ENCODE results near the gene ACTN1.

ACTN1 gene

GRCh38 chr14:68940614-68941185 lies 38.4 kb downstream of the ACTN1 start:
- Mint-ChIP-seq H3K4me3 (no peak overlapping the region), H3K36me3 (no peaks in the 10 kb centered on the region), H3K9me3 (no peaks in the 10 kb centered on the region), H3K27ac (no peak overlapping the region), H3K4me1 (peaks cover 10% of the 10 kb centered on the region)
- ATAC-seq, result no peak
- DNase-seq (ENCODE audit: low spot score in 2 of 2), result no peak

- Mint-ChIP-seq H3K4me1 (peaks cover 3% of the 10 kb centered on the region), H3K36me3 (no peaks in the 10 kb centered on the region), H3K9me3 (no peaks in the 10 kb centered on the region), H3K27ac (no peak overlapping the region), H3K4me3 (no peak overlapping the region)
- ATAC-seq (no peak), DNase-seq (ENCODE audit: low spot score in 2 of 2) (no peak)
Measured at GRCh38 chr14:68939893-68940613, 39.0 kb downstream of the ACTN1 start.

DNA sequence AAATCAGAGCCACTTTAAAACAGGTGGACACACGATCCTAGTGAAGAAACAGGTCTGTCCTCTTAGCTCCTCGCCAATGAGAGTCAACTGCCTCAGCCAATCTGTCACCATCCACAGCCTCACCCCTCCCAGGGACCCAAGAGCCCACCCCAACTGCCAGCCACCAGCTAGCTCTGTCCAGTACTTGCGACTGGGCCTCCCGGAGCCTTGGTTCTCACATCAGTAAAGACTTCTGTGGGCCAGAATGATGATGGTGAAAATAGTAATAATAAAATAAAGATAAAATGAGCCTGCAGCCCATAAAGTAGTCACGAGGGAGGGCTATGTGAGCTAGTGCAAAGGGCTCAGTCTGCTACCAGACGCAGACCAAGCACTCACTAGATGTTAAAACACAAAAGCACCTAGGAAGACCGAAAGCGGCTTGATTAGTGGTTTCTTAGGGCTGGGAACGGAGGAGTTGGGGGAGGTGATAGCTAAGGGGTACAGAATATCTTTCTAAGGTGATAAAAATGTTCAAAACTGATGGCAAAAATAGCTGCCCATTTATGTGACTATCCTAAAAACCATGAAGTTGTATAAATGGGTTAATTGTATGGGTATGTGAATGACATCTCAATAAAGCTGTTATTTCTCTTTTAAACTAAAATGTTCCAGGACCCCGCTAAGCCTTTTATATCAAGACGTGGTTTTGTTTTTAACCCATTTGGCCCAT lies 39.8 kb downstream of the ACTN1 start:
- ATAC-seq, result no peak
- H3K9me3 Mint-ChIP-seq, result no peaks in the 10 kb centered on the region
- no peak for DNase-seq (ENCODE audit: low spot score in 2 of 2)
- H3K4me1 Mint-ChIP-seq, result no peaks in the 10 kb centered on the region
- no peak overlapping the region for H3K4me3 Mint-ChIP-seq
- H3K27ac Mint-ChIP-seq, result no peak overlapping the region
- H3K36me3 Mint-ChIP-seq, result no peaks in the 10 kb centered on the region

DNA sequence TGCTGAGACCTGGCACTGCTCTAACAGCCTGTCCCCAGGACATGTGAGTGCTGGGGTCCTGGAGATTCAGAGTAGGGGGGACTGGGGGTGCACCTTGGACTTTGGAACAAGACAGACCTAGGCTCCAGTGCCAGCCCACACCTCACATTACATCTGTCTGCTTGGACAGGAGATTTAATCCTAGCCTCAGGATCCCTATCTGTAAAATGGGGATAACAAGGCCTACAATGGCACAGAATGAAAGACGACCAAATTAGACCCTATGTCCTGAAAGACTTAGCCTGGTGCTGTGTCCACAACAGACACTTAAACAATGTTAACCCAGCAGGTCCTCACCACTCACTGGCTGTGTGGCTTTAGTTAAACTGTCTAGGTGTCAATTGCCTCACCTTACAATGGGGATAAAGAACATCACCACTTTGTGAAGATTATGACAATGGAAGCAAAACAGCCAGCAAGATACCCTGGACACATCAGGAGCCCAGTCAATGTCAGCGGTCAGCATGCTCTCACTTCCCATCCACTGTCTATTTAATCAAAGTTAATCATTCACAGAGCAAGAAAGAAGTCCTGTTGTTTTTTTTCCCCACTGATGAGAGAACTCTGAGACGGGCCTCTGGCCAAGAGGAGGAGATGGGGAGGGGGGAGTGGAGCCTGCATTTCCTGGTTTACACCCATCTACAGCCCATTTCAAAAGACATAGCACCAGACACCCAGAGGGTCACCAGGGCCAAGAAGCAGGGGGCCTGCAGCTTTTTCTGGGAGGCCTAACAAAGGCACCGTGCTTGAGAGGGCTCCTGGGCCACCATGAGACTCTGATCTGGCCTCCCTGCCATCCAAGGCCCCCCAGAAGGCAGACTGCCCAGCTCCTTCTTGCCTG lies 40.6 kb downstream of the ACTN1 start:
- H3K36me3 Mint-ChIP-seq, result no peaks in the 10 kb centered on the region
- H3K4me1 Mint-ChIP-seq, result no peaks in the 10 kb centered on the region
- no peak overlapping the region for H3K27ac Mint-ChIP-seq
- H3K9me3 Mint-ChIP-seq, result no peaks in the 10 kb centered on the region
- no peak for DNase-seq (ENCODE audit: low spot score in 2 of 2)
- ATAC-seq, result no peak
- no peak overlapping the region for H3K4me3 Mint-ChIP-seq

DNA sequence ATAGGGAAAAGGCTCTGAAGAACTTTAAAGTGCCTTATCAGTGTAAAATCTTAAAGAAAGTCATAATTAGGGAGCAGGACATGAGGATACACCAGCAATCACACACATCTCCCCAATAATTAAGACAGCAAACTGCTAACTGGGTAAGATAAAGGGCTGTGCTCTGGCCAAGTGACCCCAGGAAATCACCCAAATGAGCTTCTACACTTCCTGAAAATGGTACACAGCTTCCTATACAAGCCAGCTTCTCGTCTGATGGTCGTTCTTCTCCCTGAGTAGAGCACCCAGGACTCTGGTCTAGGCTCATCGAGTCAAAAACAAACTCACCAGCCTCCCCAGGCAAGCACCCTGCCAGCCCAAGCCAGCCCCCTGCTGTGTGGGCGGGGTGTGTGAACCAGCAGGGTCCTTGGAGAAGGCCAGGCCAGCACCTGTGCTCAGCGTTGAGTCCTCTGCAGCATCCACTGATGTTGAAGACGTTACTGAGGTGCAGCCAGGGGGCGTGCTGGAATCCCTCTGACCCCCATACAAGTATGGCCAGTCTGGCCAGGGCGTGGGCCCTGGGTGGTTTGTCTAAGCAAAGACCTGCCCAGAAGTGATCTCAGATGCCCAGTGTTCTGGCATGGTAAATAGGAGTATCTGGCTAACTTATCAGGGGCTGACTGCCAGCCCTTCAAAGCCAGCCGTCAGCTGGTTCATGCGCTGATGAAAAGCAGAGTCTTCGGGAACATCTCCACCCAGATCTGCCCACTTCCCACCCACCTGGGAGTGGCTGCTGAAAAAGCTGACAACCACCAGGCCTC lies 41.4 kb downstream of the ACTN1 start:
- Mint-ChIP-seq H3K36me3 (no peaks in the 10 kb centered on the region), H3K4me1 (no peaks in the 10 kb centered on the region), H3K9me3 (no peaks in the 10 kb centered on the region), H3K4me3 (no peak overlapping the region), H3K27ac (no peak overlapping the region)
- ATAC-seq (no peak), DNase-seq (ENCODE audit: low spot score in 2 of 2) (no peak)

DNA sequence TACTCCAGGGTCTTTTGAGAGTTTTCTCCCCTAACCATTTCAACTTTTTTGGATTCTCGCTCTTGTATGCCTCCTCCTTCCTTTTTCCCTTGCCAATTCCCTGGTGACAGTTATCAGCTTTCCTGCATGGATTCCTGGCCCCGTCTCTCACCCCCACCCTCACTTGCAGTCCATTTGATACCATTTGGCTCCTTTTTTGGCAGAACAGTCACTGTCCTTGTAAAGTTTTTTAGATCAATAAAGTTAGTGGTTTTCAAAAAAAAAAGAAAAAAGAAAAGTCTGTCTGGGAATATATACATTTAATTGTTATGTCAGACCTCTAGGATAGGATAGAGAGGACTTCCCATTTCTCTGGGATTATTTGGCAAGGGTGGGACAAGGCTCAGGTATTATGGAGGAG lies 42.1 kb downstream of the ACTN1 start:
- H3K27ac Mint-ChIP-seq, result no peak overlapping the region
- no peaks in the 10 kb centered on the region for H3K9me3 Mint-ChIP-seq
- H3K36me3 Mint-ChIP-seq, result no peaks in the 10 kb centered on the region
- ATAC-seq (no peak), DNase-seq (ENCODE audit: low spot score in 2 of 2) (no peak)
- H3K4me3 Mint-ChIP-seq, result no peak overlapping the region
- no peaks in the 10 kb centered on the region for H3K4me1 Mint-ChIP-seq

DNA sequence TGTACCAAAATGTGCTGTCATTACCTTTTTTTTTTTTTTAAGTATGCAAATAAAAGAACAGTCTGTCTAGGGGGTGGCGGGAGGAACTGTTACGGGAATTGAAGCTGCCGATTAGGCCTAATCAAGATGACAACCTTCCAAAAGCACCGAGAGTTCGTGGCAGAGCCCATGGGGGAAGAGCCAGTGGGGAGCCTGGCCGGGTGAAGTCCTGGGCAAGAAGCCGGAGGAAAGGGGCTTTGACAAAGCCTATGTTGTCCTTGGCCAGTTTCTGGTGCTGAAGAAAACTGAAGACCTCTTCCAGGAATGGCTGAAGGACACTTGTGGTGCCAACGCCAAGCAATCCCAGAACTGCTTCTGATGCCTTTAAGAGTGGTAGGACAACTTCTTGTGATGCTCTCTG lies 42.6 kb downstream of the ACTN1 start:
- DNase-seq (ENCODE audit: low spot score in 2 of 2) (no peak), ATAC-seq (no peak)
- H3K4me1 Mint-ChIP-seq, result no peaks in the 10 kb centered on the region
- no peak overlapping the region for H3K4me3 Mint-ChIP-seq
- H3K9me3 Mint-ChIP-seq, result no peaks in the 10 kb centered on the region
- no peak overlapping the region for H3K27ac Mint-ChIP-seq
- H3K36me3 Mint-ChIP-seq, result no peaks in the 10 kb centered on the region

GRCh38 chr14:68935761-68936214 lies 43.3 kb downstream of the ACTN1 start:
- Mint-ChIP-seq H3K27ac (no peak overlapping the region), H3K4me3 (no peak overlapping the region), H3K9me3 (no peaks in the 10 kb centered on the region), H3K36me3 (no peaks in the 10 kb centered on the region), H3K4me1 (no peaks in the 10 kb centered on the region)
- DNase-seq (ENCODE audit: low spot score in 2 of 2) (no peak), ATAC-seq (no peak)

DNA sequence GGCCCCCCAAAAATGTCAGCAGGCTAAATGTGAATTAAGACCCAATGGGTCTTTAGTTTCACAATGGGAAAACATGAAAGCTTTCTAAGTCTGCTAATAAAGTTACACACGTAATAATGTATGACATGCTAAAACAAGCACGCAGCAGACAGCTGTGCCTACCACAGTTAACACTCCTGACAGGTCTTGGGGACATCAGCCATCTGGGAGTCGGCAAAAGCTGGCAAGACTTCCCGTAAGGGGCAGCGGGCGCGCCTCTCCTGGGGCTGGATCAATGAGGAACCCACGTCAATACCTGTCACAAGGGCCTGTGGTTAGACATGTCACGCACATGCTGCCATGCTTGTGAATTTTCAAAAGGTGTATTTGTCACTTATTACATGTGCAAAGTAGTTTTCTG lies 45.0 kb downstream of the ACTN1 start:
- no peak overlapping the region for H3K27ac Mint-ChIP-seq
- H3K4me1 Mint-ChIP-seq, result no peaks in the 10 kb centered on the region
- ATAC-seq (no peak), DNase-seq (ENCODE audit: low spot score in 2 of 2) (no peak)
- no peak overlapping the region for H3K4me3 Mint-ChIP-seq
- H3K9me3 Mint-ChIP-seq, result no peaks in the 10 kb centered on the region
- no peaks in the 10 kb centered on the region for H3K36me3 Mint-ChIP-seq

DNA sequence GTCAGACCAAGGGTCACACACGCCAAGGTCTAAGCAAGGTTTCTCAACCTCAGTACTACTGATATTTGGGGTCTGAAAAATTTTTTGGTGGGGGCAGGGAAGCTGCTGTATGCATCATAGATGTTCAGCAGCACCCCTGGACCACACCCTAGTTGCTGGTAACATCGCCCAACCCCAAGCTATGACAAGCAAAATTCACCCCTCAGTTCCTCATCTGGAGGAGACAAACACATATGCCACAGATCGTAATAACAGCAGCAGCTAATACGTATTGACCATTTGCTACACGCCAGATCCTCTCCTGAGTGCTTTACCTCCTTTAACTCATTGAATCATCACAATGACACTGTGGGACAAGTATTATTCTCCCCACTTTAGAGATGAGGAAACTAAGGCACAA lies 46.4 kb downstream of the ACTN1 start:
- Mint-ChIP-seq H3K9me3 (no peaks in the 10 kb centered on the region), H3K4me1 (peaks cover 10% of the 10 kb centered on the region), H3K36me3 (no peaks in the 10 kb centered on the region), H3K27ac (no peak overlapping the region), H3K4me3 (no peak overlapping the region)
- DNase-seq (ENCODE audit: low spot score in 2 of 2) (no peak), ATAC-seq (no peak)

DNA sequence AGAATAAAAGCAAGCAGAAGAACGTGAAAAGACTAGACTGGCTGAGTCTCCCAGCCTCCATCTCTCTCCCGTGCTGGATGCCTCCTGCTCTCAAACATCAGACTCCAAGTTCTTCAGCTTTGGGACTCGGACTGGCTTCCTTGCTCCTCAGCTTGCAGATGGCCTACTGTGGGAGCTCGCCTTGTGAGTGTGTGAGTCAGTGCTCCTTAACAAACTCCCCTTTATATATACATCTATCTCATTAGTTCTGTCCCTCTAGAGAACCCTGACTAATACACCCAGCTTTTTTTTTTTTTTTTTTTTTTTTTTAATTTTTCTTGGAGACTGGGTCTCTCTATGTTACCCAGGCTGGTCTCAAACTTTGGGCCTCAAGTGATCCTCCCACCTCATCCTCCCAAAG lies 46.9 kb downstream of the ACTN1 start:
- H3K36me3 Mint-ChIP-seq, result no peaks in the 10 kb centered on the region
- no peak overlapping the region for H3K27ac Mint-ChIP-seq
- peaks cover 10% of the 10 kb centered on the region for H3K4me1 Mint-ChIP-seq
- H3K9me3 Mint-ChIP-seq, result no peaks in the 10 kb centered on the region
- DNase-seq (ENCODE audit: low spot score in 2 of 2) (no peak), ATAC-seq (no peak)
- no peak overlapping the region for H3K4me3 Mint-ChIP-seq

DNA sequence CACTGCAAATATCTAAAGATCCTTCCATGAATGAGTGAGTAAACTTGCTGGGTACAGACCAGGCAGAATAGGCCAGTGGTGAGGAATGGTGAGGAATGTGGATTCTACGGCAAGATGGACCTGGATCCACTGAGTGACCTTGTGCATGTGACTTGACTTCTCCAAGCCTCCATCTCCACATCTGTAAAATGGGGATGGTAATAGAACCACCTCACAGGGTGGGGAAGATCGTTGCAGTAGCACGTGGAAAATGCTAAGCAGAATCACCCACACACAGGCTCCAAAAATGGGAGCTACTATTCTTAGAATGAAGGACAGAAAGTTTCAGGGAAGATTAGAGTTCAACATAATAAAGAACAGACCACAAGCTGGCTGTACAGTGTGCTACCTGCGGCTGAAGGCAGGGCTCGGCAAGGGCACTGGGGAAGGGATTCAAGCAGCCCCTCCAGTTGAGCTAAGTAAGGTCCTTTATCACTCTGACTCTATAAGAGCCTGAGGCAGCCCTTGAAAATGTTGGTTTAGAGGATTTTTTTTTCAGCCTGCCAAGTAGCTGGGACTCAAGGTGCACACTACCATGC lies 47.5 kb downstream of the ACTN1 start:
- H3K9me3 Mint-ChIP-seq, result peaks cover 1% of the 10 kb centered on the region
- no peaks in the 10 kb centered on the region for H3K36me3 Mint-ChIP-seq
- no peak for ATAC-seq
- DNase-seq (ENCODE audit: low spot score in 2 of 2), result no peak
- no peak overlapping the region for H3K27ac Mint-ChIP-seq
- peaks cover 10% of the 10 kb centered on the region for H3K4me1 Mint-ChIP-seq
- no peak overlapping the region for H3K4me3 Mint-ChIP-seq

DNA sequence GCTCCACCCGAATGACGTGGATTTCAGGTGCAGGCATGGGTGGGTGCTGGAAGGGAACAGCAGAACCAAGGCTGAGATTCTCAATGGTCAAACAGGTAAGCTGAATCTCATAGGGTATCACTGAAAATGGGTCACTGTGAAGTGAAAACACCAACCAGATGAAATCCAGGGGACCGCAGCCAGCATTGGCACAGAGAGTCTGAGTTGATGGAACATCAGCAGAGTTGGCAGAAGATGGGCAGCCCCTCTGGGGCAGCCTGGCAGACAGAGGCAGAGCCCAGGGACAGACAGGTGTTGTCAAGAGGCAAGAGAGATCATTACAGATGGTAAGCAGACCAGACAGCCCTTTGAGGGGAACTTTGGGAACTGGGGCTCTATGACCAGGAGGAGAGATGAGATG lies 48.0 kb downstream of the ACTN1 start:
- DNase-seq (ENCODE audit: low spot score in 2 of 2) (no peak), ATAC-seq (no peak)
- Mint-ChIP-seq H3K36me3 (no peaks in the 10 kb centered on the region), H3K9me3 (peaks cover 4% of the 10 kb centered on the region), H3K4me1 (peaks cover 10% of the 10 kb centered on the region), H3K27ac (no peak overlapping the region), H3K4me3 (no peak overlapping the region)

GRCh38 chr14:68929623-68930307 lies 49.3 kb downstream of the ACTN1 start:
- ATAC-seq (no peak), DNase-seq (ENCODE audit: low spot score in 2 of 2) (no peak)
- Mint-ChIP-seq H3K36me3 (no peaks in the 10 kb centered on the region), H3K27ac (no peak overlapping the region), H3K9me3 (peaks cover 8% of the 10 kb centered on the region), H3K4me1 (peaks cover 10% of the 10 kb centered on the region), H3K4me3 (no peak overlapping the region)
